T47D (cell line): ENCODE data around the gene GATAD2B.

ENCODE experiments used
- DNase-seq, 2 experiments: peaks; one replicate each; pipeline versions ENCODE4 v3.0.0 to v3.0.0-alpha.2; 2011 to 2012; ENCODE audit warnings: low read depth in 1 of 2, low spot score in 1 of 2
- JUND ChIP-seq: IDR thresholded peaks from 2 replicates; pipeline ENCODE4 v1.6.1; 2012; ENCODE audit warnings: low read depth
- in situ Hi-C: cut with HindIII; loops from 2 replicates; pipeline ENCODE4 v1.10.0; 2016; ENCODE audit warnings: low sequenced_read_pairs, low pct_unique_long_range_greater_than_20kb

The GATAD2B gene

GRCh38 chr1:153945131-153945794, 22.5 kb upstream of the GATAD2B start:
- no peak for TF ChIP-seq JUND
- in situ Hi-C loops, result no loop called here
- peak in 1 of 2 experiments; percentile 62 for DNase-seq

- no peak for DNase-seq
- in situ Hi-C loops, result no loop called here
- no peak for TF ChIP-seq JUND
Measured at GRCh38 chr1:153944827-153945117, 22.0 kb upstream of the GATAD2B start.

- TF ChIP-seq JUND, result no peak
- DNase-seq, result no peak
- in situ Hi-C loops, result no loop called here
Measured at GRCh38 chr1:153944005-153944826, 21.4 kb upstream of the GATAD2B start.

- no peak for TF ChIP-seq JUND
- DNase-seq, result no peak
- in situ Hi-C loops, result no loop called here
Measured at GRCh38 chr1:153942766-153943549, 20.2 kb upstream of the GATAD2B start.

GRCh38 chr1:153941826-153942725, 19.3 kb upstream of the GATAD2B start:
- TF ChIP-seq JUND, result no peak
- DNase-seq, result no peak
- in situ Hi-C loops, result no loop called here

GRCh38 chr1:153940756-153941155, 18.0 kb upstream of the GATAD2B start:
- DNase-seq, result no peak
- in situ Hi-C loops, result no loop called here
- TF ChIP-seq JUND, result no peak

GRCh38 chr1:153939476-153939875, 16.7 kb upstream of the GATAD2B start:
- in situ Hi-C loops, result no loop called here
- TF ChIP-seq JUND, result no peak
- no peak for DNase-seq

- no peak for DNase-seq
- in situ Hi-C loops, result no loop called here
- TF ChIP-seq JUND, result no peak
Measured at GRCh38 chr1:153938996-153939395, 16.2 kb upstream of the GATAD2B start.

GRCh38 chr1:153937331-153937730, 14.6 kb upstream of the GATAD2B start:
- in situ Hi-C loops, result no loop called here

GRCh38 chr1:153936011-153936802, 13.4 kb upstream of the GATAD2B start:
- in situ Hi-C loops, result no loop called here
- TF ChIP-seq JUND, result no peak
- no peak for DNase-seq

More at GRCh38 chr1:153937331-153937730, 14.6 kb upstream of the GATAD2B start:
- DNase-seq, result no peak
- TF ChIP-seq JUND, result no peak

- in situ Hi-C loops, result no loop called here
- no peak for DNase-seq
- no peak for TF ChIP-seq JUND
Measured at GRCh38 chr1:153934746-153935145, 12.0 kb upstream of the GATAD2B start.
